DMS 273 treated with DMSO at 0.1 percent for 48 hours (cell line): ENCODE data around the gene ZNF397.

Source experiments
- DNase-seq: peaks from one replicate; lab custom pipeline; 2025; lab: John Stamatoyannopoulos, UW

The ZNF397 gene

DNA sequence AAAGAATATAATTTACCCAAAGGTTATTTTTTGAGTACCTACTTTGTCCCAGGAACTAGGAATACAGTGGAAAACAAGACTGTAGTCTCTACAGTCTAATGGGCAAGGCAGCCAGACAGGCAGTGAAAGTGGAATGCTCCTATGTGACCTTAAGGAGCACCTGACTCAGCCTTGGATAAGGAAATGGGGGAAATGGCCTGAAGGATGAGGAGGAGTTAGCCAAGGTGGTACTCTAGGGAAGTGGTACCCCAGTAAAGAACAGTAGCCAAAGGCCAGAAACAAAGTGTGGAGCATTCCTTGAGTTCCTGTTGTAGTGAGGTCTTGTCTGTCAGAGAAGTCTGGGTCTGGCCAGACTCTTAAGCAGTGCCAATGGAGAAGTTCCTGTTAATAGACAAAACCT lies 6.0 kb downstream of the ZNF397 start:
- no peak for DNase-seq

DNA sequence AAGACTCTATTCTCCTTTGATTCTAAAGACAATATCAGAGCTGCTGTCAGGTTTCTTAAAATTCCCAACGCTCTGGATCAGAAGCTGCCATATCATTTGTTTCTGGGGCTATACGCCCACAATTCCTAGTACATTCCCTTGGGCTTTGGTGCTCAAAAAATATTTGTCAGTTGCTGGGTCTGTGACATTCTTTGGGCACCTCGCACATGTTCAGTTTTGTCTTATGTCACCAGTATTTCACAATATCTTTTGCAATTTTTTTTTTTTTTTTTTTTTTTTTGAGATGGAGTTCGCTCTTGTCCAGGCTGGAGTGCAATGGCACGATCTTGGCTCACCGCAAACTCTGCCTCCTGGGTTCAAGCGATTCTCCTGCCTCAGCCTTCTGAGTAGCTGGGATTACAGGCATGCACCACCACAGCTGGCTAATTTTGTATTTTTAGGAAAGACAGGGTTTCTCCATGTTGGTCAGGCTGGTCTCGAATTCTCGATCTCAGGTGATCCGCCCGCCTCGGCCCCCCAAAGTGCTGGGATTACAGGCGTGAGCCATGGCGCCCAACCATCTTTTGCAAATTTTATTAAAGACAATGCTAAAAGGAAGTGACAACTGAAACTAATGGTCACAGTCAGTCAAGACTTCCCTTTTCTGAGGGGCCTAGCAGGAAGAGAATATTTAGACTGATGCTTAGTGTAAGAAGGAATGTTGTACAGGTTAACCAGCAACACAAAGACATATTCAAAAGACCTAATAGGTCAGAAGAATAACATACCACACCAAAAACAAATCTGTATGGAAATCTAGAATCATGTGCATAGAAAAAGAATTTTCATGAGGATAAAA lies 6.8 kb downstream of the ZNF397 start:
- DNase-seq: no peak

DNA sequence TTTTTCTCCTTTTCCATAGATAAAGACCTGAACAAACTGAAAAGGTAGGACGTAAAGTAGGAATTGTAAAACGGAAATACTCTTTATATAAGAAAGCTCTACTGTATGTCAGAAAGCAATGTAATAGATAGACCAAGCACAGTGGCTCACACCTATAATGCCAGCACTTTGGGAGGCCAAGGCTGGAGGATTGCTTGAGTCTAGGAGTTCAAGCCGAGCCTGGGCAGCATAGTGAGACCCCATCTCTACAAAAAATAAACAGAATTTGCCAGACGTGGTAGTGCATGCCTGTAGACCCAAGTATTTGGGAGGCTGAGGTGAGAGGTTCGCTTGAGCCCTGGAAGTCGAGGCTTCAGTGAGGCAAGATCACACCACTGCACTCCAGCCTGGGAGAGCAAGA lies 7.6 kb downstream of the ZNF397 start:
- DNase-seq: no peak

DNA sequence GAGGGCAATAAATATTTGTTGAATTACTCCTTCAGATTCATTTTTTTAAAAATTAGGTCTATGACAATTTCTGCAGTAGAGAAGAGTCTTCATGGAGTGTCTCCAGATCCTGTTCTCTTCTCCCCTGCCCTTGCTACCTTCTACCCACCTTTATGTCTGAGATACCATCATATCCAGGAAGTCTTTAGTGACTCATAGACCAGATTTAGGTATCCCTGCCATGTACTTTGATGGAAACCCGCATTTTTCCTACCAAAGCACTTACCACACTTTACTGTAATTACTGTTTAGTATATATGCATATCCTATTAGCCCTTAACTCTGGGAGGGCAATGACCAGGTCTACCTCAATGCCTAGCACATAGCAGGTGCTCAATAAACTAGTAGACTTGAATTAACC lies 11.6 kb downstream of the ZNF397 start:
- DNase-seq: no peak

DNA sequence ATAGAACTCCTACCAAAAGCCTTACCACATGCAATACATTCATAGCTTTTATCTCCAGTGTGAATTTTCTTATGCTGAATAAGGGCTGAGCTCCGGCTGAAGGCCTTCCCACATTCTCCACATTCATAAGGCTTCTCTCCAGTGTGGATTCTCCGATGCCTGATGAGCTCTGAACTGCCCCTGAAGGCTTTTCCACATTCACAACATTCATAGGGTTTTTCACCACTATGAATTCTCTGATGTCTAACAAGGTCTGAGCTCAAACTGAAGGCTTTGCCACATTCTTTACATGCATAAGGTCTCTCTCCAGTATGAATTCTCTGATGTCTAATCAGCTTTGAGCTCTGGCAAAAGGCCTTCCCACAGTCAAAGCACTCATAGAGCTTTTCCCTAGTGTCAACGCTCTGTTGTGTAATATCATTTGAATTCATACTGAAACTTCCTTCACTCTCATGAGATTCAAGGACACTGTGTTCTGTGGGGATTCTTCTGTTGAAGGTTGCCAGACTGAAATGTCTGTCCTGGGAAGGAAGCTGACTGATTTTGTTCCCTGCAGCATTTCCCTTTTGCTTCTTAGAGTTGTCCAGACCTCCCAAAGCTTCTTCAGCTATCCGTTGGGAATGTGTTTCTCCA lies 12.9 kb downstream of the ZNF397 start:
- DNase-seq: no peak

DNA sequence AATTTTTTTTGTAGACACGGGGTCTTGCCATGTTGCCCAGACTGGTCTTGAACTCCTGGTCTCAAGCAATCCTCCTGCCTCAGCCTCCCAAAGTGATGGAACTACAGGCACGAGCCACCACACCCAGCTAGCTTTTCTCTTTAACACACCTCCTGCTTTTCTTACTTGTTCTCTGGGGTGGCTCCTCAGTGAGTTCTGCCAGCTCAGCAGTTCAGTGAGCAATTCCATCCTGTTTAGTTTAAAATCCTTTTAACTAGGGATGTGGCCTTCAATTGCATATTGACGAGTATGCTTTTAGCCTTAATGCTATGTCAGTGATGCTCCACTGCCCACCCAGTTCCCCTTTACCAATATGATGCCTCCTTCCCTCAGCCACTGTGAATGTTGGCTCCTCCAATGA lies 16.1 kb downstream of the ZNF397 start:
- no peak for DNase-seq

DNA sequence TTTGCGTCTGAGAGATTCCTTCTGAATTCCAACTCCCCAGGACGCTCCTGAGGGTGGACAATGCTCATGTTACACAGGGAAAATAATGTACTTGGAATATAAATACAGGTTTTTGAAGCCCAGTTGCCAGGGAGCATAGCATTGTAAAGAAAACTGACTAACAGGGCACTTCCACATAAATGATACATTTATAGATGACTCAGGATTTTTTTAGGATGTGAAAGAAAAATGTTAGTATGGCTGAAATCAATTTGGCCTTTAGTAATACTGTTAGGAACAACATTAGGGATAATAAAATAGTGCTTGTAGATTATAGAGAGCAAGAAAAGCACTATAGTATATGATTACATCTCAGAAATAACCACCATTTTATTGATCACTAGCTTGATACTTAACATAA lies 23.6 kb downstream of the ZNF397 start:
- DNase-seq: no peak

DNA sequence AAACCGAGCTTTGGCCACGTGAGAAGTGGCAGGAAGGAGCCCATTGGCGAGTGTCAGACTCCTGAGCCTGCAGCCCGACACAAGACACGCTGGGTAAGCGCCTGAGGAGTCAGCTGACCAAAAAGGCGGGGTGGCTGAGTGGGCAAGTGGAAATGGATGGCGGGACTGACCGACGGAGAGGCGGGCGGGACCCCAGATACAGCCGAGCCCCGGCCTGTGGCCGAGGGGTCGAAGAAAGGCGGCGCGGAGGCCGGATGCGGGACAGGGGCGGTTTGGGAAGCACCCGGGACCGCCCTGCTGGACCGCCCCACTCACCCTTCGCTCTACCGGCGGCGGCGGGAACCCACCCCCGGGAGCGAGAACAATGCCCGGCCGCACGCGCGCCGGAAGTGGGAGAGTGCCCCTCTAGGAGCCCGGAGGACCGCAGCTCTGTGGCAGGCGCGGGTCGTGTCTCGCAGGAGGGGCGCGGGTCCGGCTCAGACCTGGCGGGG lies 26.4 kb downstream of the ZNF397 start:
- DNase-seq: no peak

DNA sequence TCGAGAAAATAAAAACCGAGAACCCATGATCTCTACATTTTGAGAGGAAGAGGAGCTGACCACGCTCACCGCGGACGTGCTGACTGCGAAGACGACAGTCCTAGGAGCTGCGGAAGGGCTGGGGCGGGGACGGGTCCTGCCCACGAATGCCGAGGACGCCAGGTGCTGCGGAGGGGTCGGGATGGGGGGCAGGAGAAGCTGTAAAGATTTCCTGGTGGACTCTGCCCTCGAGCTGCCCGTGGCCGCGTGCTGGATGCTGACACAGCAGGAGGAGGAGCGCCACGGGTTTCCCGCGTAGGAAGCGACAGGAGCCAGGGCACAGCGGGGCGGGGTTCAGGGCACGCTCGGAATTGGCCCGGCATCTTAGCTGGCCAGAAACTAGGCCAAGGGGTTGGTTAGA lies 27.0 kb downstream of the ZNF397 start:
- no peak for DNase-seq

DNA sequence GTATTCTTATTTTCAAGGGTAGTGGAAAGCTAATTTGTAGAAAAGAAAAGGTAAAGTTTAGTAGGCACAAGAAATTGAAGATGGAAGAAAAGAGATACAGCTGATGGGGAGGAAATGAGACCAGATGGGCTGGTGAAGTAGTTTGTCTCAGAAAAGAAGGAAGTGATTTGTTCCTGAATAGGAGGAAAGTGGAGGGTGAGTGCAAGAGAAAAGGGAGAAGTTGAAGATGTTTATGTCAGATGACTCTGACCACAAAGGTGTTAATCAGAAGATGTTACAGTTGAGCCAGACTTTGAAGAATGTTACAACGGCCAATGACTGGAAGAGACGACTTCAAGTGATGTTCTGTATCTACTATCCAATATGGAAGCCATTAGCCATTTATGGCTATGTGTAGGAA lies 28.0 kb downstream of the ZNF397 start:
- no peak for DNase-seq

DNA sequence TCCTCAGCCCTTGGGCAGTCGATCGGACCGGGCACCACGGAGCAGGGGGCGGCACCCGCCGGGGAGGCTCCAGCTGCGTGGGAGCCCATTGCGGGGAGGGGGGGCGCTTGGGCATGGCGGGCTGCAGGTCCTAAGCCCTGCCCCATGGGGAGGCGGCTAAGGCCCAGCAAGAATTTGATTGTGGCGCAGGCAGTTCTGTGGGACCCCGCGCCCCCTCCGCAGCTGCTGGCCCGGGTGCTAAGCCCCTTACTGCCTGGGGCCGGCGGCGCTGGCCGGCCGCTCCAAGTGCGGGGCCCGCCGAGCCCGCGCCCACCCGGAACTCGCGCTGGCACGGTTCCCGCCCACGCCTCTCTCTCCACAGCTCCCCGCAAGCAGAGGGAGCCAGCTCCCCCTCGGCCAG lies 30.8 kb downstream of the ZNF397 start:
- DNase-seq: no peak

DNA sequence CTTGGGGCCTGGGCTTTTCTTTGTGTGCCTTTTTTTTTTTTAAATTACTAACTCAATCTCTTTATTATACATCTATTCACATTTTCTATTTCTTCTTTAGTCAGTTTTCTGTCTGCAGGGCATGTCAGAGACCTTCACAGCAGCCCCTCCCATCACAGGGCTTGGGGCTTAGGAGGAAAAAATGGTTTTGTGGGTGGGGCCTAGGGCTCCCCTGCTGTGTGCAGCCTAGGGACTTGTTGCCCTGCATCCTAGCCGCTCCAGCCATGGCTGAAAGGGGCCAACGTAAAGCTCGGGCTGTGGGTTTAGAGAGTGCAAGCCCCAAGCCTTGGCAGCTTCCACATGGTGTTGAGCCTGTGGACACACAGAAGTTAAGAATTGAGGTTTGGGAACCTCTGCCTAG lies 35.4 kb downstream of the ZNF397 start:
- no peak for DNase-seq

DNA sequence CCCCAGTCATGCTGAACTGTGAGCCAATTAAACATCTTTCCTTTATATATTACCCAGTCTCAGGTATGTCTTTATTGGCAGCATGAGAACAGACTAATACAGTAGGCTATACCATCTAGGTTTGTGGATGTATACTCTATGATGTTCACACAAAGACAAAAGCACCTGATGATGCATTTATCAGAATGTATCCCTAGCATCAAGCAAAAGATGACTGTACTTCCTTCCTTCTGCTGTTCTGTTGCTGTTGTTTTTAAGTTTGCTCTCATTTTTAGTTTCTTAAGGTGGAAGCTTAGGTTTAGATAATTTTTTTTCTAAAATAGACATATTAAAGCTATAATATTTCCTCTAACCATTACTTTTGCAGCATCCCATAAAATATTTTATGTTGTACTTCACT lies 36.8 kb downstream of the ZNF397 start:
- no peak for DNase-seq

DNA sequence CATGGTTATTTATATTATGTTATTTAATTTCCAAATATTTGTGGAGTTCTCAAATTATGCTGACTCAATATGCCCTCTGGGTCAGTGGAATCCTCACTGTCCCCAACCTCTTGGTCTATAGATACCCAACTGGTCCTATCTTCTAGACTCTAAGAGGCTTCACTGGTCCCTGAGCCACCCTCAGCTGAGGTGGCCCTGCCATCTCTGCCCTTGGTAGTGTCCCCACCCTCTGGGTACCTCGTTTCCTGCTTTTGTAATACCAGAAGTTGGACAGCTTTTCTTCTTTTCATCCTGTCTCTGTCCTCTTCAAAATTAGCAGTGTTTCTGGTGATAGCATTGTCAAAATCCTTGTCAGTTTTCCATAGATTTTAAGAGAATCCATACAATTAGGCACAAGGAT lies 37.3 kb downstream of the ZNF397 start:
- no peak for DNase-seq

DNA sequence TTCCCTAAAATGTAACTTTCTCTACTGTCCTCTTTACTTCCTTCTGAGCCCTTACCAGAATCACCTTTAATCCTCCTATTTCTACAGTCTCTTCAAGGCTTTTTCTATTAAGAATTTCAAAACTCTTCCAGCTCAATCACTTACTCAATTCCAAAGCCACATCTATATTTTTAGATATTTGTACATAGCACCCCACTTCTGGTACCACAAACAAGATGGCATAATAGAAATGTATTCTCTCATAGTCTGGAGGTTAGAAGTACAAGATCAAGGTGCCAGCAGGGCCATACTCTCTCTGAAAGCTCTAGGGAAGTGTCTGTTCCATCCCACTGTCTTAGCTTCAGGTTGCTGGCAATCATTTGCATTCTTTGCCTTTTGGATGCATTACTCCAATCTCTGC lies 38.1 kb downstream of the ZNF397 start:
- DNase-seq: no peak

DNA sequence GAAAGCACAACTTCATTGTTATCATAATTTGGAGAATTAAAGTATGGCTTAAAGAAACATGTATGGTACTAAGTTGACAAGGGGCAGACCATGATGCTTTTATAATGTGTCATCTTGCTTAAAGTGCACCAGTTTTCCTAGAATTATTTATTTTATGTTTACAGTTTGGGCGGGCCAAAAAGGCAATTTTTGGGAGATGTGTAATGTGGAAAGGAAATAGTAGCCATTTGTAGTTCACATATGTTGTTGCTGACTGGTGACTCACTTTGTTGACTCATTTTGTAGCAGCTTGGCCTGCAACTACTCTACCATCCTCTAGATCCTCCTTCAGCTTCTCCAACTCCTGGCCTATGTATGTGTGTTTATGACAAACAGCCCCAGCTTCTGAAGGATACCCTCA lies 41.5 kb downstream of the ZNF397 start:
- no peak for DNase-seq

DNA sequence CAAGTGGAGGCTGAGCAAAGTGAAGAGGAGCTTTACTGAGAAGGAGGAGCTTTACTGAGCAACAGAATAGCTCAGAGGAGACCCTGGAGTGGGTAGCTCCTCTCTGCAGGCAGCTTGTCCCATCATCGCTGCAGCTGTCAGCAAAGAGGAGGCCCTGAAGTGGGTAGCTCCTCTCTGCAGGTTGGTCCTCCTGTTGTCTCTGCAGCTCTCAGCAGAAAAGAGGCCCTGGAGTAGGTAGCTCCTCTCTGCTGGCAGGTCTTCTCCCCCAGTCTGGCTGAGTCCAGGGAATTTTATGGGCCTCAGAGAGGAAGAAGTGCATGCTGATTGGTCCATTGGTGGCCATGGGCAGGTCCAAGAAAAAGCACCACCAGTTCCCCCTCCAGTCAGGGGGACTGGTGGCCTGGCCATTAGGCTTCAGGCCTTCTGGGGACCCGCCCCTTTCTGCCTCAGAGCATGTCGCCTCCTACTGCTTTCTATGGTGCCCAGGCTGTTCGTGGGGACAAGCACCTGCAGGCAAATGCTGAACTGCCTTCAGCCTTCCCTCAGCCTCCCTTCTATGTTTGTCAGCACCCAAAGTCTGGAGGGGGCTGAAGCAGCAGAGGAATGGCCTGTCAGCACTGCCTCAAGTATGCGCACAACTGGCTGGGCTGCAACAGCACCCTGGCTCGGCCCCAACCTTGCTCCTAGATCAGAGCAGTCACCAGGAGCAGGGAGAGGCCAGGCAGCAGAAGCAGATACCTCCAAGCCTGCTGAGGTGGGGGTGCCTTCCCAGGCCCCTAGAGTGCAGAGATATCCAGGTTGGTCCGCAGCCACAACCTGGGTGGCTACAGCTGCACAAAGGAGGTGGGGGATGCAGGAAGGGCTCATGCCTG lies 43.3 kb downstream of the ZNF397 start:
- DNase-seq: no peak

DNA sequence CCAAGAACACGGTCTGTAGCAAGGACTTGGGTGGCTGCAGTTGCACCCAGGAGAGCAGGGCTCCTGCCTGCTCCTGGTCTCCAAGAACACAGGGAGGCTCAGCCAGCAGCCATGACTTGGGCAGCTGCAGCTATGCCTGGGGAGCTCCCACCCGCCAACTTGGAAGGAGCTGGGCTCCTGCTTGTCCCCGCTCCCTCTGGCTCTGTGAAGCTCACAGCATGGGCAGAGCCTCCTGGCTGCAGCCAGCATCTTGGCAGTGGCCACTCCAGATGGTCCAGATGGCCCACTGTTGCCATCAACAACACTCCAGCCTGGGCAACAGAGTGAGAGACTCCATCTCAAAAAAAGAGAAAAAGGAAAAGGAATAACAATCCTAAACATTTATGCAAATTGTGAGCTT lies 44.0 kb downstream of the ZNF397 start:
- no peak for DNase-seq

DNA sequence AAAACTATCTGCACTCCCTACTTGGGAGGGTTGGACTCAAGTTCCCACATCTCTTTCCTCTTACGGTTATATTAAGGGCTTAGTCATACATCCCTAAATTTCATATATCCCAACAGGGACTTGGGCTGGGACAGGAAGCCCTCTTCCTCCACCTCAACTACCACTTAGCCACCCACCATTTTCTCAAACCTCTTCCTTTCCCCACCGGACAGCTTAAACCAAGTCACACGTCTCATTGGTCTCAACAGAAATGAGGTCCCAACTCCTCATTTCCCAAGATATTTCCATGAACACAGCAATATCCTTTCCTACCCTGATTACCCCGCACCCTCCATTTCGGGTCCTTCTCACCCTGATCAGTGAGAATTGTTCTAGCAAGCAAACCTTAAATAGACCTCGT lies 48.5 kb downstream of the ZNF397 start:
- no peak for DNase-seq

DNA sequence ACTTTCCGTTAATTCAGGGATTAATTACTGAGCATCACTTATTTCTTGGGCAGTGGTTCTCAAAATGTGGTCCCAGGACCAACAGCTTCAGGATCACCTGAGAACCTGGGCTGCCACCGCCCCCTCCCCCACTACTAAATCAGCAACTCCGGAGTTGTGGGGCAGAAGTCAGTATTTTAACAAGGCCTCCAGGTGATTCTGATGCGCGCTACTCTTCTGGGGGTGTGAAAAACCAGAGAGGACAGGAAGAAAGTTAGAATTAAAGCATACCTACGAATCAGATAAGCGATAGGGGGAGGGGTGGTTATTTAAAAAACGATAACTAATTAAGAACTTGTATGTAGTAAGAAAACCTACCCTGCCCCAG lies 48.9 kb downstream of the ZNF397 start:
- no peak for DNase-seq

DNA sequence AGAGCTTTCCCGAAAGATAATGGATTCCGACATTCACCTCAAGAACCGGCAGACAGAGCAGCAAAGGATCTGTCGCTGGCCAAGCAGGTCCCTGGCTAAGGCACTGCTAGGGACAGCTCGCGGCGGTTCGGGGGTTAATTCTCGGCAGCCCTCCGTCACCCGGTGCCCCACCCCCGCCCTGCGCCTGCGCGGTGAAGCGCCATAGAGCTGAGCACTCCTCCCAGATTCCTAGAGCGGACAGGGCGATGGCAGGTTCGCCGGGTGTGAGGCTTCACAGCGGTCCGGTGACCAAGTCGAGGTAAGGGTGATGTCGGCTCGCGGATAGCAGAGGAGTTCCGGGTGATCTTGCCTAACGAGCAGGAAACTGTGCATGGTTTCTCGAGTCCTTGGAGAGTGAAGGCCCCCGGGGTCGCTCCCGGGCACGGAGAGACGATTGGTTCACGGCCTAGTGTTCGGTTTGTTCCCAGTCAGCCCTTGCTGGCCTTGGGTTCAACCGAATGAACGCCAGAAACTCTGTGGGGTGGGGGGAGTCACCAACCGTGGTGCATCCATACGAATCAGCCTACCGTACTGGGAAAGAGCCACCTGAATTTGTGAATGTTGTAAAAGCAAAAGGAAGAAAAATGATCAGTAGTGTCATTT lies 49.4 kb downstream of the ZNF397 start, which contains the start of gene ZSCAN30:
ZSCAN30 (minus strand) TSS at position 136 of the 642 bp plus-strand sequence. CDS start 25,877 bp downstream, outside the sequence.
- peak; percentile 86 for DNase-seq

DNA sequence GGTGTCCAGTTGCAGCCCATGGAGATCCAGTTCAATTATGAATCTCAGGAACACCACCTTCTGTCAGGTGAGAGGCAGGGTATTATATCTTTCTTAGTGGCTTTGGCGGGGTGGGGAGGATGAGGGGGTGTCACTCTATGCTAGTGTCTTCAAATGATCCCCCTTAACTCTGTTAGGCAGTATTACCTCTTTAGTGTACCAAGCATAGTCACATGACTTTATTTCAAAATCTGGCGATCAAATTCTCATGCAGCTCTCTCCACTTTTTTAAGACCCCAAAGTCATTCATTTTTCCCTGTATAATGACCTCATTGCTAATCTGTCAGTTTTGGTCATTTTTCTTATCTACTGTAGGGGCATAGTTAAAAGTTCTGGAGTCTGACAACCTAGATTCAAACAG lies 50.3 kb downstream of the ZNF397 start:
- no peak for DNase-seq
